T1000 (cell line): ENCODE data around the gene UPK1B.

Experiments used
- DNase-seq: peaks from one replicate; lab custom pipeline; 2025; ENCODE audit warnings: mixed read lengths; lab: John Stamatoyannopoulos, UW

UPK1B gene

DNA sequence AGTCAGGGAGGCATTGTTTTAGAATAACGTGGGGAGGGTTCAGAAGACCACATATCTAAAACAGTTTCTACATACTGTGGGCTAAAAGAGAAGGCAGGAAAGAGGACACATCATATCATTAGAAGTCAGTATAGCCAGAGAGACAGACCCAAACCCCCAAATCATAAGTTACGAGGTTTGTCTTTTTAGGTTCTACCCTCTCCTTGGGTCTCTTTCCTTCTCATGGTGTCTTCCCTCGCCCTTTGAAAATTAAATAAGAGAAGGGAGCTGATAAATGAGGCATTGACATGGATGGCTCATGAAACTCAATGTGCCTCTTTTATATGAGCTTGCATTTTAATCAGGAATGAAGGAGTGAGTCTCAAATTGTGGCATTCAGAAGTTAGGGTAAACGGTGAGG, 3.4 kb downstream of the UPK1B start:
- no peak for DNase-seq

DNA sequence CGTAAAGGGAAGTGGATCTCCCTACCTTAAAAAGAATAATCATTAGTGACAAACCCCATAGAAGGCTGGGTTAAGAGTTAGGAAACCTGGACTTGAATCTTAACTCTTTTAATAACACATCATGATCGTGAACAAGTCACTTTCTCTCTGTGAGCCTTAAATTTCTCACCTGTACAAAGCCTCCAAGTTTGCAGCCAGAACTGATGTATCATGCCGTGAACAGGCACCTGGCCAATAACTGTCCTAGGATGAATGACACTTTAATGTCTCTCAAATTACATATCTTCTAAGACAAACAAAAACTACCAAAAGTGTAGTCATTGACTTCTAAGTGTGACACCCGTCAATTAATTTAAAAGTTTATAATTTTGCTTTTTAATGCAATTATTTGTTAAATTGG, 3.9 kb downstream of the UPK1B start:
- no peak for DNase-seq

DNA sequence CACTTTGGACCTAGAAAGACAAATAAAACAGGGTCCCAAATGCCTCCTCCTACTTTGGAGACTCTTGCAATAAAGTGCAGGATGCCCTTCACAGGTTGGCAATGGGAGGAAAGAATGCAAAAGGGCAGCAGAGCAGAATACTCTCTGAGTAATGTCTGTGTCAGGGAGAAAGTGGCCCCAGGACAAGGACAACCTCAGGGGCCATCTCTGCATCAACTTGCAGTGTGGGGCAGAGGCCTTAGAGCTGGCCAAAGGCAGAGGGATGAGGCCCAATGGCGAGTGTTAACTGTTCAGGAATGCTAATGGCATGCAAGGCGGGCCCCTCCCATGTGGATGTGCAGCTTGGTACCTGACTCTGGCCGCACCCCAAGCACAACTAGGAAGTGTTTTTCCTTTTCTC, 8.4 kb downstream of the UPK1B start:
- no peak for DNase-seq

DNA sequence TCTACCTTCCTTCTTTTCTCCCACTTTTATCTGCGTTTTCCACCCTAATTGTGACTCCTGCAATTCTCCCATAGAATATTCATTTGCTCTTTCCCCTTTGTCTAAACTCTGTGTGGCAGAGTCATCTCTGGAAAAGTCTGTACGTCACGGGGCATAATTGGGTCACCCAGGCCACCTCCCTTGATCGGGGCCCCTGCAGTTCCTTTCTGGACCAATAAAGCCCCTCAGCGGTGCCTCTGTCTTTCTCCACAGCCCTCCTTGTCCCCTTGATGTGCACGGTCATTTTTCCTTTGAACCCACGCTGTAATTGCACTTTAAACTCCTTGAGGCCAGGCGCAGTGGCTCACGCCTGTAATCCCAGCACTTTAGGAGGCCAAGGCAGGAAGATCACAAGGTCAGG, 10.7 kb downstream of the UPK1B start:
- no peak for DNase-seq

DNA sequence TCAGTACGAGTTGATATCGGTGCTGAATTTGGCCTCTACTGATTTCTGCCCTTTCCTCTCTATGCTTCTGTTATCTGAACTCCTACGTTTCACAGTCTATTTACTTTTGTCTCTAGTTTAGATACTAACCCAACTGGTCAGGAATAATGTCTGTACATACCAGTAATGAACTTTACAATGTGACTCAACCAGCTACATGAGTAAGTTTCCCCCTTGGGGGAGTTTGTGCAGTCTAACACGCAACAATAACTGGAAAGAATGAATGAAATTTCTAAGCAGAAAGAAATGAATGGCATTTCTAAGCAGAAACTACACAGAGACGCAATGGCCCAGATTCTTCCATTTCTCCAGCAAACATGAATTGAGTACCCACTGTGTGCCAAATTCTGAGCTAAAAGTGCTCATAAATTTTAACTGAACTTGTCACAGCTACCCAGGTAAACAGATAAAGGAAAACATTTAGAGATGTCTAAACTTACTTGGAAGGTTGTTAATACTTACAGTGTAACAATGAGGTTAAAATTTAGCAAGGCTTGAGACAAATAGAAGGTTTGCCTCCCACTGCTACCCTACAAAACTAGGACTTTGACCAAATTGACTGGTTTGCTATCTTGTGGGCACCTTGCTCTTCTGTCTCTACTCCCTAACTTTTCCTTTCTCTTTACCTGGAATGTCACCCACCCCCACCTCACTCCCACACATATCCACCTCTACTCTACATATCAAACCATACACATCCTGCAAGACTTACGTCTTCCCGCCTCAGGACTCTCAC, 11.6 kb downstream of the UPK1B start:
- peak; percentile 23 for DNase-seq

DNA sequence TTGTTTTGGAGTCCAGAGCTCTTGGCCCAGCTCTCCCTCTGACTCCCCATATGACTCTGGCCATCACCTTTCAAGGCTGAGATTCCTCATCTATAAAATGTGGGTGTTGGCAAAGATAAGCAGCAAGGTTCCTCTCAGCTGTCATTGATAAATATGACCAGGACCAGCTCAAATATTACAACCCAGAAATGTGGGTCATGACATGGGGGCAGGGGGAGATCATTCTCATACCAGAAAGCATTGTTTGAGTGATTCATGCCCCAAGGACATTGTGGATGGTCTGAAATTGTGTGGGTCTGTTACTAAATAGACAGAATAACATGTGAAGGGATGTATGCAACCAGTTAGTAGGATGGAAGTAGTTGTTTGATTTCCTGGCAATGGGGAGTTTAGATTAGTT, 13.9 kb downstream of the UPK1B start:
- no peak for DNase-seq

DNA sequence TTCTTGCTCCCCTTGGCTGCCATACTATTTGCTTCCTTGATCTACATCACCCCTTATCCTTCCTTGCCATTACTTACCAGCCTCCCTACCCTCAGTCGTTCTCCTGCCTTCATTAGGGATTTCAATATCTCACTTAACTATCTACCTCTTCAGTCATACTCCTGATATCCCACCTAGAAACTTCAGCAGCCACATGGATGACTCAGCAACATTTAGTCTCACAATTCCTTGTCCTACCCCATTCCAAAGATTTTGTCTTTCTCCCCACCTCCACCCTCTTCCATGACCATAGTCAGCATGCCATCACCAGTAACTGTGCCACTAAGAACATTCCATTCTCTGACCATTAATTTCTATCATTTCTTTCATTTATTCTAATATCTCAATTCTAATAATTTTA, 18.4 kb downstream of the UPK1B start:
- no peak for DNase-seq

DNA sequence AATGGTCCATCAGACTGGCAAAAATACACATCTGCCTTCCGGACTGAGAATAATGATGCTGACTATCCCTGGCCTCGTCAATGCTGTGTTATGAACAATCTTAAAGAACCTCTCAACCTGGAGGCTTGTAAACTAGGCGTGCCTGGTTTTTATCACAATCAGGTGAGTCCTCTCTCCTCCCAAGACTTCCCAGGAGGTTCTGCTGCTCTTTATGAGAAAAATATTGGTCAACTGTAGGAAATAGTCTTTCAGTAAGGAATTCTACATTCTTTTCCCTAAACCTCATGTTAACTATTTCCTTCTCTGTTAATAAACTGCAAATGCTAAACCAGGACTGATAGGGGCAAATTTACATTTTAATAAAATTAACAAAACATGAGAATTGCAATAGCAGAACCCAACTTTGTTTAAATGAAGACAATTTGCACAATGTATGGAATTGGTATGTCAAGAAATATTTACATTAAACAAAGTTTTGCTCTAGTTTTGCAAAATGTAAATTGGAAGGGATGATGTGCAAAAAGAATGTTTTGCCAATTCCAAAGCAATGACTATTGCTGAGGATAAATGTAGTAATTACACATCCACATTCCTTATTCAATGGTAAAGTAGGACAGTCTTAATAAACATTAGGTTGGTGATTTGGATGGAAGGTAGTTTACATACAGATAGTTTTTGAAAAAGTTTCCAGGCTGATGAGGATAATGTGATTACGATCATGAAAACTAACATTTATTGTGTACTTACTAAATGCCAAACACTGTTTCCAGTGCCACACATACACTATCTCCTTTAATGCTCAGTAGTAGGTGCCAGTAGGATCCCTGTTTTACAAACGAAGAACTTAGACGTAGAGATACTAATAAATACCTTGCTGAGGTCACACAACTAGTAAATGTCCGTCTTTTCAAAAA, 21.1 kb downstream of the UPK1B start:
- DNase-seq, result no peak

DNA sequence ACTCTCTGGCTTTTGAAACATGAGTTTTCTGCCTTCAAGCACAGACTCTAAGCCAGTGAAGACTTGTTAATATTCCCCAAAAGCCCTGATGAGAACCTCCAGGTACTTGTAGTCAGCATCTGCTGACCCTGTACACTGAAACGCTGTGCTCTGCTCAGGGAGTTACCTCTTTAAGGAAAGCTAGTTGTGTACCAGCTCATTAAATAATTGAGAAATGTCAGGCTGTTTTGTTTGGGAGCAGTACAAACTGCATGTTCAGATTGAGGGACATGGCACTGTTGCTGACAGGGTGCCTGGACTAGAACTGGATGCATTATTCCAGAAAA, 21.7 kb downstream of the UPK1B start:
- no peak for DNase-seq

DNA sequence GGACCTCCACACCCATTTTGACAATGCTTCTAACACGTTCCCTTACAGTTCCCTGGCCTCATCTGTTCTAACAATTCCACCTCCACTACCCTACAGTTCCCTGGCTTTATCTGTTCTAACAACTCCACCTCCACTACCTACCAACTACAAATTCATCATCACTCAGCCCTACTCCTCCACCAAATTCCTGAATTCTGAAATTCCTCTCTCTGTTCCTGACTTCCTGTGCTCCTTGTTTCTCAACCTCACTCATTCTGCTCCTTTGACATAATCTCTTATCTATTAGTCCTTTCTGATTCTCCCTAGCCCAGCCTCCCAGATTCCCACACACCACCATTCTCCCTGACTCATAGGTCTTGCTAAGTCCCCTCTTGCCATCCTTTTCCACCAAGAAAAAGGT, 22.5 kb downstream of the UPK1B start:
- no peak for DNase-seq

DNA sequence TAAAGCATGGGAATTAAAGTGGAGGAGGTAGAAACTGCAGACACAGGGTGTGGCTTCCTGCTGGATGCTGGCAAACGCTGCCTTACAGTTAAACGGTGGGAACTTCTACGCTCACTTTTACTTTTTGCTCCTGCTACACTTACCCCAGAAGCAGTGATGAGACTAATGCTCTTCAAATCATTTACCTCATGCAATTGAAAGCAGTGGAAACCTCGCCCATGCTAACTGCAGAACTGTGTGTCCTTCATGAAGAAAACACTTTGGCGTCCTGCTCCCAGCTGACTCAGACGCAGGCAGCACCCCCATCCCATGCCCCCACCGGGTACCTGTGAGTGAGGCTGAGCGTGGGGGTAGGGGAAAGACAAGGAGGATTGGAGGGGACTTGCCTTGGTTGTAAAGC, 31.8 kb downstream of the UPK1B start:
- DNase-seq, result no peak

DNA sequence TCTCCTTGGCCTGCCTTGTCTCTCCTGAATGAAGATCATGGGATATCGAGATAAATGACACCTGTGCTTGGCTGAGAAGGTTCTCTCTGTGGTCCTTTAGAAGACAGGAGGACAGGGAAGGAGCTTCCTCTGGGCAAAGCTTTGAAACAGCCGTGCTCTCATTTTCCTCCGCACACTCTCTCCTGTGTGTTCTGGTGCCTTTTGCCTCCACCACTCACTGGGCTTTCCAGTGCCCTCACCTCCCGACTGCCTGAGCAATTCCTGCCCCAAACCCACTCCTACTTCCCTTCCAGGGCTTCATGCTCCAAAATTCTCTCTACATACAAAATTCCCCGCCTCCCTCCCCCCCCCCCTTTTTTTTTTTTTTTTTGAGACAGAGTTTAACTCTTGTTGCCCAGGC, 32.3 kb downstream of the UPK1B start:
- DNase-seq, result no peak

DNA sequence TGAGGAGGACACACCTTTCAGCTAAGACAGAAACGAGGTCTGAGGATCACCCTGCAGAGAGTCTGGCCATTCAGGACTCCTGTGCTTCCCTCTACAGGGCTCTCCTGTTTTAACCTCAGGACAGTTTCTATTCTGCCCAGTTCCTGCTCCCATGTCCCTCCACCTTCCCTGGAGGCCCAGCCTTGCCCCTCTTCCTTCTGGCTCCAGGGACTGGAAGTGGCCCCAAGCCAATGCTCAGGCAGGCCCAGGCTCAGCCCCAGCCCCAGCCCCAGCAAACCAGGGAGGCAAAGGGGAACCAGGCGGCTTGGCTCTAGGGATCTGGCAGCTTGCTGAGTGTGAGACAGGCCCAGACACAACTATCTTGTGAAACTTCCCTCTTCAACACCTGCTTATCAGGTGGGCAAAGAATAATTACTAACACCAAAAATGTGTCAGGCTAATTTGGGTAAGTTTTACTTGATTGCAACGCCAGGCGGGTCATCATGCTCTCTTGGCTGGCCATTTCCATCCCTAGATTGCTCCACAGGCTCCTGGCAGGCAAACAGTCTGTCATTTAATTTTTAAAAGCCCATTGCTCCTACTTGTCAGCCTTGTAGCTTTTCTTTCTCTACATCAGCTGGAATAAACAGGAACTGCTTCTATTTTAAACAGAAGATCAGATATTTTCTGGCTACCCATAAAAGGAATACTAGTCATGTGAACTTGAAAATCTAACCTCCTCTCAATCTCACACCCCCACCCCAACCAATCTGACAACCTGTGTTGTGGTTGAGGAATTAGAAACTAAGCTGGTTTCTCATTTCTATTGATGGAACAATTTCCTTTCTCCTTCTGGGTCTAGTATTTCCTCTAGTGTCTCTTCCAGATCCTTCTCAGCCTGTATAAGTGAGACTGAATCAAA, 33.5 kb downstream of the UPK1B start:
- DNase-seq, result no peak

DNA sequence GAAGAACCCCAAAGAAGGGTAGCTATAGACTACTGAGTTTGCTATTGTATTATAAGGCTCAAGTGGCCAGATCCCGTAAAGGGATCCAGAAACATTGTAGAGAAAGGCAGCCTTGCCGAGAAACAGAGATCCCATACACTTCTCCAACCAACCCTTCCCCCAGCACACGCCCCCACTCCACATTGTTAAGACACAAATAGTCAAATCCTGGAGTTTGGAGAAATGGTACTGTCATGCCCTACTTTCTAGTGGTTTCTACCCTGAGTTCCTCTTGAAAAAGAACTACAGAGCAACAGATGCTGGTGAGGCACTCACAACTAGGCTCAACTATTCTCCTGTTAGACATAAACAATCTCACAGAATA, 34.1 kb downstream of the UPK1B start:
- DNase-seq, result no peak

DNA sequence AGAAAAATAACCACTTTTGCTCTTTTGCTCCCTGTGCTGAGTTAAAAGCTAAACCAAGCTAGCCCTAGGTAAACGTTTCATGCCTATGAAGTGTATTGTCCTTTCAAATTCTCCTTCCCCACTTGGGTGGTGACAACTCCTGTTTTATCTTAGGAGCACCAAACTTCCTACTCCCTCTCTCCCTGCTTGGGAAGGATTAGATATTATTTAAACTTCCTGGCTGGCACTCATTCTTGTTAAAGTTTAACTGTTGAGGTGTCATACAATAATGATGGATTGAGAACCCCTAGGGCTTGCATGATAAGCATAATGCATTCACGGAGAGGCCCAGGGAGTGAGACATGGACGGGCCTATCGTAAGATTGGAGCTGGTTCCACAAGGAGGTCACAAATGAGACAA, 37.8 kb downstream of the UPK1B start:
- DNase-seq, result no peak

DNA sequence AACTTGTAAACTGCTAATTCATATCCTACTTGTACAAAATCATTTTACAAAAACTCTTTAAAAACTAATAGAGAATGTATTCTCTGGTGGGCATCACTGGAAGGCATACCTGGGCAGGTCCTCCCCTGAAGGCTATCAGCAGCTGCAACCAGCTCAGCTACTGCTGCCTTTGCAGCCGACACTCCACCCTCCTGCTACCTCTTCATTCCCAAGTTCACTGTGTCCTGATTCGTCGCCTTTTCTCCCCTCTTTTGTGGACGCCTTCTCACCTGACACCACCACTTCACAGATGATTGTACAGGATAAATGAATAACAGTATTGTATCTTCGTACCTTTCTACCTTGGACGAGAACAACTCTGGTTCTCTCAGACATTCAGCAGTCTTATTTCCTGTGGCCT, 38.4 kb downstream of the UPK1B start:
- no peak for DNase-seq

DNA sequence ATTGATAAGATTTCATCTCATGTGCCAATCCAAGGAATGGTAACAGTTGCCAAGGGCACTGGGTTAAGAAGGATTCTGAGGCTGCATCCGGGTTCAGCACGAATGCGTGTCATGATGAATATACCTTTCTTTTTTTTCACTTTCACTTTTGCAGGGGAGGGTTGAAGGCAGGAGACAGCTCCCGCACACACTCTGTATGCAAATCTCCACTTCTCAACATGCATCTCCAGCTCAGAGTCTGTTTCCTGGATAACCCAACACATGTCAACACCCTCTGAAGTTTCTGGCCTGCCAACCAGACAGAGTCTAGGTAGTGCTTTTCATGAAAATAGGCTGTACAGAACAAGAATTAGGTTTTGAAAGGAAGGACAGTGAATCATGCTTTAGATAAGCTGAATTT, 45.7 kb downstream of the UPK1B start:
- DNase-seq, result no peak

DNA sequence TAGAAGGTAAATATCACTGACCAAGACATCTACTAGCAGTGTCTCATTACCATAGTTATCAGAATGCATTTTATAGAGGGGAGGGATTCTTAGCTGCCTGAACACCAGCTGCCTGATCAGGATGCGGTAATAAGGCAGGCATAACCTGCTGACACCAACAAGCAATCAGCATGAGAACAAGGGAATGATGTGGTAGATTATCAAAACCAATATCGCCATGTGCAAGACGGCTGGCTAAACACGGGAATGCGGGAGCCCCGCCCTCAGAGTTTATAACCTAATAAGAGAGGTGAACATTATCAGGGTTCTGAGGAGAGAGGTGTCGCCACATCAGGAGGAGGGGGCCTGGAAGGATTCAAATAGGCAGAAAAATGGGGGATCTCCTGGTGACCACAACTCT, 46.8 kb downstream of the UPK1B start:
- no peak for DNase-seq

DNA sequence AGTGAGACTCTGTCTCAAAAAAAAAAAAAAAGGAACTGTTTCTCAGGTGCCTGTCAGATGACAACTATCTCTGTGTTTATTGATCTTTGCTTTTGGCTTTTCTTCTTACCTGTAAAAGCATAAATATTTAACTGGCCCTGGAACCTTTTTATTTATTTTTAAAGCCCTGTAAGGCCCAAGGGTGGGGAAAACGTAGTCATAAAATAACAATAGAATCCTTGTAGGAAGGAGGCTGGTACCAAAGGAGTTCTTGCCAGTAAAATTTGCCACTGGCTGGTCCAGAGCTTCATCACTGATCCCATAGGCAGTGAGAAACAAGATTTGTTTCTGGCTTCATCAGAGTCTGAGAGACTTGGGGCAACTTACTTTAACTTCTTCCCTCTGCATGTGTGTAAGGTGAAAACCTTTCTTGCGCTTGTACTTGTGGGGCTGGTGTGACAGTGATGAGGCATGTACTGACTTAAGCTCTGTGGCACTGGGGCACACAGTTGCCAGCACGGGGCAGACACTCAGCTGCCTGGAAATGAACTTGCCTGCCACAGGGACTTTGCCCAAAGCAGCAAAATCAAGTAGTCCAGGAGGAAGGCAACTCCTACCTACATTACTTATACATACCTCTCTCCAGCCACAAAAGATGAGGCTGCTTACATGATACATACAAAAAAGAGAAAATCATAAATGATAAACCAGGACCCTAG, 47.7 kb downstream of the UPK1B start:
- DNase-seq, result no peak

DNA sequence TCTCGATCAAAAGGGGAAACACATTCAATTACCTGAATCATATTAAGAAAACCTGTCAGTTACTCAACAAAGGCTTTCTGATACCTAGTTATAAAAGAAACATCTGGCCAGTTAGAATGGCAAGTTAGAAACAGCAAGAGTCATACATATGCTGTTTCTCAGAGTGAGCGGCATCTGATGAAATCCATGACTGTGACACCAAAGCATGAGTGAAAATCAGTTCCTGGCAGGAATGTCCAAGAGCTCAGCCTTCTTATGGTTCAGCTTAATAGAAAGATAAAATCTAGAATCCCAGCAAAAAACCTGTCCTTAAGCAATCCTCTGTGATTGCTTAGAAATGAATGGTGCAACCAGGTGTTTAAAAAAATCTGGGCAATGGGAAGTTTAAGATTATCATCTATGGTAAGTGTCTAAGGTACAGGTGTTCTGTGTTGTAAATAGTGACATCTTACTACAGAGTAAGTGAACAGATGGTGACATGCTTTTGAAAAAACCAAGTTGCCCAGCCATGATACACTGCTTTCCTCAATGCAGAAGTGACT, 48.5 kb downstream of the UPK1B start:
- no peak for DNase-seq

DNA sequence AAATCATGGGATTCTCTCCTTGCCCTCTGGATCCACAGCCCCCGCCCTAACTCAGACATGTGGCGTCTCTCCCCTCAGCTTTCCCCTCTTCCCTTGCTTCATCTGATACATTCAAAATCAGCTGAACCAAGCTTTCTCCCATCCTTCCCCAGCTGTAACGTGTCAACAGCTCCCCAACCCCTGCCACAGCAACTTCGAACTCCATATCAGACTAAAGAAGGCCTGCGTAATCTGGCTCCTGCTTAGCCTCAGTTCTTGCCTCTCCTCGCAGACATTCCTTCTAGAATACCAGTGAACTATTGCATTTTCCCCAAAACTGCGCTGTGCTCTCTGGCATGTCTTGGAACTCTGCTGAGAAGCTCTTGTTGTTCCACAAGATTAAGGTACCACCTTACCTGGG, 49.0 kb downstream of the UPK1B start:
- DNase-seq, result no peak

DNA sequence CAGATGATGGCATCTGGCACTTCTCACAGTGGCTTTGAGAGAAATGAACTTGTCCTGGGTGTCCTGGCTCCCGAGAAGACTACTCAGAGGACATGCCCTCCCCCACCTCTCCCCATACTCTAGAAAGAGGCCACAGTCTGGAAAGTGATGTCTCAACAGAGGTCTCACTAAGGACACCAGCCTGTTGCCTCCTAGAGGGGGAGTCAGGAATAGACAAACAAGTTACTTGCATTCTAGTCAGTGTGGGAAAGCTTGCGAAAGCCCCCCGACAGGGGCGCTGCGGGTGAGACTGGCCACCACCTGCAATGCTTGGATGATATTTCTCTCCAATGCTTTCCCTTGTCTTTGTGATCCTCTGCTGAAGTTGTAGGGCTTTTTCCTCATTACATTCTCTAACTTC, 50.1 kb downstream of the UPK1B start:
- DNase-seq, result no peak
